Right lung (tissue), 5 donors: ENCODE results near the gene NAV3. TPM values are rescaled to one million over a fixed set of nuclear protein-coding genes. Genes with fewer than 3 reads are reported as not detected.

ENCODE experiments used
- DNase-seq, 2 donors: peaks; one replicate each; pipeline ENCODE4 v3.0.0-alpha.2; 2013
- polyA plus RNA-seq, 5 donors: library from polyadenylated mRNA; unstranded; fragments of 120-200 nt; gene quantifications; one replicate each; pipeline versions ENCODE4 v1.2.1 to v1.2.3, GENCODE V29; 2013; ENCODE audit warnings: inconsistent platforms in 1 of 5, low replicate concordance in 1 of 5; ENCODE audit not compliant: insufficient read length in 5 of 5, insufficient read depth in 1 of 5

The NAV3 gene
- polyA plus RNA-seq, 5 donors = 3.6 to 7.1 (median 6.5) TPM

DNA sequence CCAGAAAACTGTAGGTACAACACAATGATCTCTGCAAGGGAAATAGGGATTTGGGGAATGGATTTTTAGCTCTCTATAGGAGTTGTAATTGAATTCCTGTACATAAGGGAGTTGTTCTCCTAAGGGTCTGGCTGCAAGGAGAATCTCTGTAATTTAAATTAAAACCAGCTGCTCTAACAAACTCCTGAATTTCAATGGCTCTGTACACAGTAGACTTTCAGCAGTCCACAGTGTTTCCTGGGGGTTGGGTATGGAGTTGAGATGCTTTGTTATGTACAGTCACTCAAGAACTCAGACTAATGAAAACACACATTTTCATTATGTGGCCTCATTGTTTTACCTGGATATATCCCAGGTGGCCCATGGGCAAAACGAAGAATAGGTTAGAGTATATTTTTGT, 93.2 kb downstream of the NAV3 start:
- DNase-seq = no peak

GRCh38 chr12:77924703-77925102, 94.0 kb downstream of the NAV3 start:
- DNase-seq = no peak

DNA sequence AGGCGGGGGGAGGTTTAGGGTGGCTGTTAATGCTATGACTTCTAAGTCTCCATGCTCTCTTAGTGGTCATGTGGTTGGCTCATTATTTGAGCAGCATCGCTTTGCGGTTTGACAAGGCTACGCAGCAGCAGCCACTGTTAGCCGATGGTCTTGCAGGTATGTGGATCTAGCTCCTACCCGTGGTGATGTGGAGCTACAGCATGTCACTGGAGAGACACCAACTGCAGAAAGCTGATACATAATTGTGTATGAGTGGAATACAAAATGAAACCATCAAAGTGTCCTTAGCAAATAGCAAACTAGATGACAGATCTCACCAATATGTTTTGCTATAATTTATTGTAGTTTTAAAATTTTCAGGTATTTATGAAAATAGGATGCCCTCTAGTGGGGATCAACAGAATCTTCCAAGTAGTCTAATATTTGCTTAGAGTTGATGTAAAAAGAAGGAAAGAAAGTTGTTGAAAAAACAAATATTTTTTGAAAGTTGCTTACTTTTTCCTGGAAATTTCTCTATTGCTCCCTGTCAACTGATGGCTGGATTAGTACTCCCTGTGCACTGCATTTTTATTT, 94.9 kb downstream of the NAV3 start:
- peak; percentile 67 to 81 for DNase-seq

DNA sequence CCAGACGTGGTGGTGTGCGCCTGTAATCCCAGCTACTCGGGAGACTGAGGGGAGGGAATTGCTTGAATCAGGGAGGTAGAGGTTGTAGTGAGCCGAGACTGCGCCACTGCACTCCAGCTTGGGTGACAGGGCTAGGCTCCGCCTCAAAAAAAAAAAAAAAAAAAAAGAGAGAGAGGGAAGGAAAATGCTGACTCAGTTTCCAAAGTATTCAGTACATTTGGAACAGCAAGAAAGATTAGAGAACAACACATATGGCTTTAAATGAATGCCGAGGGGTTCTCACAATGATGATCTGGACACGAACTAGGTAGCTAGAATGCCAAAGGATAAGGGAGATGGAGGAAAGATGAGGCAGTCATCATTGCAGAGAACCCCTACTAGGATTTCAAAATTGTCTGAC, 97.4 kb downstream of the NAV3 start:
- no peak for DNase-seq

DNA sequence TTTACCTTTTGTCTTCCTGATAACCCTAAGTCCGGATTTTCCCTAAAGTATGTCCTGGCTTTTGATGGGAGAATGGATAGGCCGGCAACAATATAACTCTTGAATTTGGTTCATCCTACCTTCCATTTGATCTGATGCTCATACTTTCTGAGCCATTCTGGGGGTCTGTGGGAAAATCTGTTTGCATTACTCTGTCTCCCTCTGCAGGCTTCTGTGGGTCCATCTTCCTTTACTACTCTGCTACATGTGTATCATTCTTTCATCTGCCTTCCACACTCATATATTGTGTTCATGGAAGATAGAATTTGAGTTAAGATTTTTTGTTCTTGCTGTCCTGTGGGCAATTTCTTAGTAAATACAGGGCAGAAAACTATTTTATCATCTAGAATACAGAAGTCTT, 101.5 kb downstream of the NAV3 start:
- no peak for DNase-seq

DNA sequence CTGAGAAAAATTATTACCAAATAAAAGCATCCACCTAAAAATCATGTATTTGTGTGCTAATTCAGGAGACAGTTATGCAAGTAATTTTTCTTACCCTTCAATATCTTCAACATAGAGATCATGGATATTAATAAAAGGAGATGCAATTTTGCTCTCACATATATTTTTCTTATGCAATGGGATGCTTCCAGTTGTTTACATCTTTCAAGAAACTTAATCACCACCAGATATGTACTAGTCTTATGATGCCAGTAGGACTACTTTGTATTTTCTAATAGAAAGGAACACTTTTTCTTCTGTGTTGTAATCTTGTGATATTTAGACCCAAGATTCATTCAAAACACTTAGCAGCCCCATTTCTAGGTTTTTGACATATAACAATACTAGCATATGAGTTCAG, 107.6 kb downstream of the NAV3 start:
- no peak for DNase-seq

DNA sequence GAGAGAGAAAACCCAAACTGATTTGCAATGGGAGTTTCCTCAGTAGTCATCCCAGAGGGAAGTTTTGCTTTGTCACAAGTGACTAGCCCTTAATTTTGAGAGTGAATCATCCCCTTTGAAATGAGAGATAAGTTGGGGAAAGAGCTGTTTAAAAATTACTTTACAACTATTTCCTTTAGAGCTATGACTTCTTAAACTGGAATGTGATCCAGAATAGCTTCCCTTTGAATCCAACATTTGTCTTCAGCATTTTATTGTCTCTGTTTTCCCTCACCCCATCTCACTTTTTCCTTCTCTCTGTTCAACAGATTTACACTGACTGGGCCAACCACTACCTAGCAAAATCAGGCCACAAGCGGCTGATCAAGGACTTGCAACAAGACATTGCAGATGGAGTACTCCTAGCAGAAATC, 109.3 kb downstream of the NAV3 start:
- DNase-seq = no peak

DNA sequence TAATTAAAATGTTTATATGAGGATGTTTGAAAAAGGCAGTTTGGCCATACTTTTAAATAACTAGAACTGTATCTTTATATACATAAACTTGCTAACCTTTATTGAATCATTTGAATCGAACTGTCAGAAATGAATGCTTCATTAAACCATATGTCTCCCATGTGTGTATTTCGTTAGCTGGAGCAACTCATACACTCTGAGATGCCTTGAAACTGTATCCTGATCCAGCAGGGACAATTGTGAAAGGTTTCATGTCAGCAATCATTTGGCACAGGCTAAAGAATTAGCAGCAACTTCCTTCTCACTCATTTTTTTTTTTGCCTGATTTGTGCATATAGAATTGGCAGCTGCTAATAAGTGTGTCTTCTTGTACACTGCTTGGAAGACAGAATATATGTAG, 109.9 kb downstream of the NAV3 start:
- DNase-seq = no peak

DNA sequence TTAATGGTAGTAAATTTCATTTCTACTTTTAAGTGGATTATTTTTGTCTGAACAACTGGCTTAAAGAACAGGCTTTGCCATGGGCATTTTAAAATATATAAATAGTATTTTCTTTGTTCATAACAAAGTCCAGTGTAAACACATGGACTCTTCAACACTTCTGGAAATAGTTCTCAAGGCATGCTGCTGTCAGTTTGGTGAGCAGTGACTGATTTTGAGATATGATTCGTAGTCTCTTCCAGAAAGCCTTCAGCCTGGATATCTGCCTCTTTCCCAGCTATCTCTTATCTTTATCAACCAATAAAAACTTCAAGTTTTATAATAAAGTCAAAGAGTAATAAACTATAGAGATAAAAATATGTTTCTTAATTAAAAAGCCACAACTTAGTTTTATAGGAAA, 110.7 kb downstream of the NAV3 start:
- DNase-seq = no peak

GRCh38 chr12:77943466-77943865, 112.8 kb downstream of the NAV3 start:
- peak in 1 of 2 donors; percentile 14 for DNase-seq

DNA sequence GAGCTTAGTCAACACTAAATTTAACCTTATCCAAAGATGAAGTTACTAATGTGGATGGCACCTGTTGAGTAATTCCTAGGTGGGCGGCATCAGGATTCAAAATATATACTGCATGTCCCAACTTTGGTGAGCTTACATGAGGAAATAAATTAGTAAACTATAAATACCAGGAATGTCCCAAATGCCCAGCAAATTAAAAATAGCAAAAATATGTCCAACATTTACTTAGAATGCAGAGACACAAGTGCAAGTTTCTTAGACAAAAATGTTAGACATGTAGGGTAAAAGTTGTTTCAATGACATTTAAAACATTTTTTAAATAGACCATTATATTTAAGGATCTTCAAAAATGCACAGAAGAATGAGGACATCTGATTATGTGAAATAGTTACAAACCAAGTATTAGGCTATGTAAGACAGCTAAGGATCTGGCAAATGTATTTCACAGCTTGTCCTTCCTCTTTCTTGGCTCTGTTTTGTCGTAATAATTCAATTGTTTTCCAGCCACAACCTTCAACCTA, 115.9 kb downstream of the NAV3 start:
- peak in 1 of 2 donors; percentile 47 for DNase-seq

GRCh38 chr12:77947330-77947729, 116.6 kb downstream of the NAV3 start:
- no peak for DNase-seq

DNA sequence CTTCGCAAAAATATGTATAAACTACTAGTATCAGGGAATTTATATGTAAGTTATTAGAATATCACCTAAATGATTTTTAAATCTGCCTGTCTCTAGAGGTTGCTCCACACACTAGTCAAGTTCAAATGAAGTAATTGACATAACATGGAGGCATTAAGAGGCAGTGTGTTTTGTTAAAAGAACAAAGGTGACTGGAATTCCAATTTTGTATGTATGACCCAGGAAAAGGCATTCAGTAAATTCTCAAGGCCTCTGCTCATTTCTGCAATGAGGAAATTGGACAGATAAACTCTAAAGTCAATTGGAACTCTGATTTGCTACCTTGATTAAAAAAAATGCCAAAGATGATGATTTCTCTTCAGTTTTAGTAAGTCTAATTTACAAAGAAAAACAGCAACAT, 117.1 kb downstream of the NAV3 start:
- no peak for DNase-seq

DNA sequence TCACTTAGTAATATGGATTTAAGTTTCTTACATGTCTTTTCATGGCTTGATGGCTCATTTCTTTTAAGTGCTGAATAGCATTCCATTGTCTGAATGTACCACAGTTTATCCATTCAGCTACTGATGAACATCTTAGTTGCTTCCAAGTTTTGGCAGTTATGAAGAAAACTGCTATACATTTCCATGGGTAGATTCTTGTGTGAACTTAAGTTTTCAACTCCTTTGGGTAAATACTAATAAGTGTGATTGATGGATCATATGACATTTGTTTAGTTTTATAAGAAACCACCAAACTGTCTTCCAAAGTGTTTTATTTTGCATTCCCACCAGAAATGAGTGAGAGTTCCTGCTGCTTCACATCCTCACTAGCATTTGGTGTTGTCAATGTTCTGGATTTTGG, 119.2 kb downstream of the NAV3 start:
- no peak for DNase-seq

DNA sequence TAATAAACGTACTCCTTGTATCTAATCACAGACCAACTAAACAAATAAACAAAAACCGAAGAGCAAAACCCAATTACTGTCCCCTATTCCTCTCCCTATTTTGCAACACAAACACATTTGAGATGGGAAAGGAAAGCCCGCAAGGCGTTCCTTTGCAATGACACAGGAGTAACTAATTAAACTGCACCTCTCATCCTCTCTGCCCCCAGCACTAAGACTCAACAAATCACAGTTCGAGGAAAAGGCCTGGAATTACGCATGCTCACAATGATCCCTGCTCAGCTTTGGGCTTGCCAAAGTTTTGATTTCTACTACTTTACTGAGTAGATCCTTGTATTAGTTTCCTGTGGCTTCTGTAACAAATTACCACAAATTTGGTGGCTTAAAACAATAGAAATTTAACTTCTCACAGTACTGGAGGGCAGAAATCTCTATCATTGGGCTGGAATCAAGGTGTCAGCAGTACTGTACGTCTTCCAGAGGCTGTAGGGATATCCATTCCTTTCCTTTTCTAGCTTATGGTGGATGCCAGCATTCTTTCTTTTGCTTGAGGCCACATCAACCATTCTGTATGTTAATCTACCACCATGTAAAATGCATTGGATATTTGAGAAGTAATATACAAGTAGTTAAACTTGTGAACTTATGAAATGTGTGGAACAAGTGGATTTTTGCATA, 123.0 kb downstream of the NAV3 start:
- no peak for DNase-seq

GRCh38 chr12:77954206-77954555, 123.5 kb downstream of the NAV3 start:
- no peak for DNase-seq

- no peak for DNase-seq
These were observed 126.4 kb downstream of the NAV3 start for GRCh38 chr12:77957062-77957461.

DNA sequence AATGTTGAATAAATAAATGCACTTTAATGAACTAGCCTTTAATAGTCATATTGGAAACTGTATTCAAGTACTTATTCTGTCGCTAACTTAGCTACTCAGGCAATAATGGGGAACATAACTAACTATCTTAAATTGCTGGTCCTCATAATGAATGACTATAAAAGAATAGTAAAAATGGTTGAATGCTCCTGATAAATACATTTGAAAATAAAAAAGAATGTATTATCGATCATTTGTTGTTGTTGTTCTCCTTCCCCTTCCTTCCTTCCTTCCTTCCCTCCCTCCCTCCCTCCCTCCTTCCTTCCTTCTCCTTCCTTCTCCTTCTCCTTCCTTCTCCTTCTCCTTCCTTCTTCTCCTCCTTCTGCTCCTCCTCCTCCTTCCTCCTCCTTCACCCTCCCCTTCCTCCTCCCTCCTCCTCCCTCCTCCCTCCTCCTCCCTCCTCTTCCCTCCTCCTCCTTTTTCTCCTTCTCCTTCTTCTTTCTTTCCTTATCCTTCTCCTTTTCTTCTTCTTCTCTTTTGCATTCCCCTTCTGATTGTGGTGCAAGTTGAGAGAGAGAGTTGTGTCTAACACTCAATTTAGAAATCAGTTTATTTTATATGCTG, 133.0 kb downstream of the NAV3 start:
- DNase-seq = no peak

- DNase-seq = no peak
These were observed 135.1 kb downstream of the NAV3 start for GRCh38 chr12:77965790-77966189.

GRCh38 chr12:77968021-77968420, 137.3 kb downstream of the NAV3 start:
- DNase-seq = no peak

DNA sequence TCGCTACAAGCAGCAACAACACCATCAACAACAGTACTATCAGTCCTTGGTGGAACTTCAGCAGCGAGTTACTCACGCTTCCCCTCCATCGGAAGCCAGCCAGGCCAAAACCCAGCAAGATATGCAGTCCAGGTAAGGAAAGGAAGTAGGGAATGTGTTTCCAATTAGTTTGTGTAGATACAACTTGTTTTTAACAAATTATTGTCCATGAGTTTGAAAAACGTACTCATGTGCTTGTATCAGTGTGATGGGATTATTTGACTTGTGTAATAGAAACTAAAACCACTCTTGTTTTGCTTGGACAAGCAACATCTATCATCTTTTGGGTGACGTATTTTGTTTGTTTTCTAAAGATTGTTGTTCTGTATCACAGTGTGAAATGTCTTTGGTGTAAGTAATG, 137.9 kb downstream of the NAV3 start:
- DNase-seq = no peak

DNA sequence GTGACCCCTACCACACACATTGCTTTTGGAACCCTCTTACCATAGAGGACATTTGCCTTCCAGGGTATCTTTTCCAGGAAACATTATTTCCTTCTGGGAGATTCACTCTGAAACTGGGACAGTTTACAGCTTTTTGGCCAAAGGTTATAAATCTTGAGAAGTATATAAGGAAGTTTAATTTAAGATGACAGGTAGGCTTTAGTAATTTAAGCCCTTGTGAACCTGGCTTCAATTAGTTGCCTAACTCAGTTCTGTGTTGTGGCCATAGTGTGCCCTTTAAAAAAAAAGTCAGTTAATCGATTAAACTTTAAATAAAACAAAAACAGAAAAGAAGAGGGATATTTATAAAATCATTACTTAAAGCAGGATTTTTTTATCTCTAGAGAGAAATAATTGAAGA, 142.9 kb downstream of the NAV3 start:
- no peak for DNase-seq

DNA sequence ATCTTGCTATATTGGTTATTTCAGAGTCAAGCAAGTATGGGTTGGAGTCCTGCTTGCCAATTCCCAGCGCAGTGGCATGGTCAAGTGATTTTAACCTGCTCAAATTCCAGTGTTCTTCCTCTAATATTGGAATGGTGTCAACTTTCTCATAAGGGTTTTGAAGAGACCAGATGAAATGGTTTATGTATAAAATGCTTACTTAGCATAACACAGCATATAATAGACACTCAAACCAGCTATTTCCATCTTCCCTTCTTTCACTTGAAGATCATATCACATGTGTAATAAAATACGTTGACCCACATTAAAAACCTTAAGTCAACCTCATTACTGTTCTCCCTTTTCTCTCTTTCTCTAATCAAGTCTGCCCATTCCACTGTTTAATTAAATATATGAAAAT, 144.0 kb downstream of the NAV3 start:
- DNase-seq = no peak
